Hematopoietic multipotent progenitor cell treated with erythropoietin and hydrocortisone succinate and interleukin-3 and kit ligand, for 17 days (in vitro differentiated cells): ENCODE measurements around the gene PCDHA7.
"Not testable (repeated sequence)": the region's sequence is repeated elsewhere in the genome, so short reads cannot be mapped to it uniquely, and the experiment has no call there.

Experiments used
- DNase-seq: peaks from one replicate; pipeline ENCODE4 v3.0.0-alpha.2; 2015; ENCODE audit warnings: low spot score

PCDHA7 gene

DNA sequence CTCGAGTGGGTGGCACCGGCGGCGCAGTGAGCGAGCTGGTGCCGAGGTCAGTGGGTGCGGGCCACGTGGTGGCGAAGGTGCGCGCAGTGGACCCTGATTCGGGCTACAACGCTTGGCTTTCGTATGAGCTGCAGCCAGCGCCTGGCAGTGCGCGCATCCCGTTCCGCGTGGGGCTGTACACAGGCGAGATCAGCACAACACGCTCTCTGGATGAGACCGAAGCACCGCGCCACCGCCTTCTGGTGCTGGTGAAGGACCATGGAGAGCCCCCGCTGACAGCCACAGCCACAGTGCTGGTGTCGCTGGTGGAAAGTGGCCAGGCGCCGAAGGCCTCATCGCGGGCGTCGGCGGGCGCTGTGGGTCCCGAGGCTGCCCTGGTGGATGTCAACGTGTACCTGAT, 10.6 kb upstream of the PCDHA7 start:
- DNase-seq, result no peak

DNA sequence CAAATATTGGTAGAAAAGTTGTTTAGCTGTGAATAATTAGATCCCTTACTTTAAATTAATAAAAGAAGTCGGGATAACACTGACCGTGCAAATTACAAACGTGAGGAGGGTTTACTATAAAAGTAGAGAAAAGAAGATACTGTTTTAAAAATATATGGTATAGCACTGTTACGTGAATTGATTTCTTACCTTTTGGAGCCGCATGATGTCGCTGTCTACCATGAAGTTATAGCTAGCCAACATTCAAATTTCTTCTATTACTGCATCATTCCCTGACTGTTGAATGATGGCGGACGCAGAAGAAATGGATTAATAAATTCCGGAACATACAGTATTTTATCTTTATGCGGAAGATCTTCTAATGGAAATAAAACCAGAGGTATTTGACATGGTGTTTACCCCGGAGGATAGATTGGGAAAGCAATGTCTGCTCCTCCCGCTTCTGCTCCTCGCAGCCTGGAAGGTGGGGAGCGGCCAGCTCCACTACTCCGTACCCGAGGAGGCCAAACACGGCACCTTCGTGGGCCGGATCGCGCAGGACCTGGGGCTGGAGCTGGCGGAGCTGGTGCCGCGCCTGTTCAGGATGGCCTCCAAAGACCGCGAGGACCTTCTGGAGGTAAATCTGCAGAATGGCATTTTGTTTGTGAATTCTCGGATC, 6.2 kb upstream of the PCDHA7 start, which contains the start of gene PCDHA6:
Gene PCDHA6, plus strand, starts transcription at position 257 of the 658 bp plus-strand sequence. Its CDS starts 132 bp downstream, at position 389.
- no peak for DNase-seq

DNA sequence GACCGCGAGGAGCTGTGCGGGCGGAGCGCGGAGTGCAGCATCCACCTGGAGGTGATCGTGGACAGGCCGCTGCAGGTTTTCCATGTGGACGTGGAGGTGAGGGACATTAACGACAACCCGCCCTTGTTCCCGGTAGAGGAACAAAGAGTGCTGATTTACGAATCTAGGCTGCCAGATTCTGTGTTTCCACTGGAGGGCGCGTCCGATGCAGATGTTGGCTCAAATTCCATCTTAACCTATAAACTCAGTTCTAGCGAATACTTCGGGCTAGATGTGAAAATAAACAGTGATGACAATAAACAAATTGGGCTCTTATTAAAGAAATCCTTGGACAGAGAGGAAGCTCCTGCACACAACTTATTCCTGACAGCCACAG, 5.7 kb upstream of the PCDHA7 start:
- DNase-seq, result no peak

DNA sequence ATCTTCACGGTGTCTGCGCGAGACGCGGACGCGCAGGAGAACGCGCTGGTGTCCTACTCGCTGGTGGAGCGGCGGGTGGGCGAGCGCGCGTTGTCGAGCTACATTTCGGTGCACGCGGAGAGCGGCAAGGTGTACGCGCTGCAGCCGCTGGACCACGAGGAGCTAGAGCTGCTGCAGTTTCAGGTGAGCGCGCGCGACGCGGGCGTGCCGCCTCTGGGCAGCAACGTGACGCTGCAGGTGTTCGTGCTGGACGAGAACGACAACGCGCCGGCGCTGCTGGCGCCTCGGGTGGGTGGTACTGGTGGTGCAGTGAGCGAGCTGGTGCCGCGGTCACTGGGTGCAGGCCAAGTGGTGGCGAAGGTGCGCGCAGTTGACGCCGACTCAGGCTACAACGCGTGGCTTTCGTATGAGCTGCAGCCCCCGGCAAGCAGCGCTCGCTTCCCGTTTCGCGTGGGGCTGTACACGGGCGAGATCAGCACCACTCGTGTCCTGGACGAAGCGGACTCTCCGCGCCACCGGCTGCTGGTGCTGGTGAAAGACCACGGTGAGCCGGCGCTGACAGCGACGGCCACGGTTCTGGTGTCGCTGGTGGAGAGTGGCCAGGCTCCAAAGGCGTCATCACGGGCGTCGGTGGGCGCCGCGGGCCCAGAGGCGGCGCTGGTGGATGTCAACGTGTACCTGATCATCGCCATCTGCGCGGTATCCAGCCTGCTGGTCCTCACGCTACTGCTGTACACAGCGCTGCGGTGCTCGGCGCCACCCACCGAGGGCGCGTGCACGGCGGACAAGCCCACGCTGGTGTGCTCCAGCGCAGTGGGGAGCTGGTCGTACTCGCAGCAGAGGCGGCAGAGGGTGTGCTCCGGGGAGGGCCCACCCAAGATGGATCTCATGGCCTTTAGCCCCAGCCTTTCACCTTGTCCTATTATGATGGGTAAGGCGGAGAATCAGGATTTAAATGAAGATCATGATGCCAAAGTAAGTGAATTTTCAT, 4.3 kb upstream of the PCDHA7 start:
- DNase-seq, result not testable (repeated sequence)

DNA sequence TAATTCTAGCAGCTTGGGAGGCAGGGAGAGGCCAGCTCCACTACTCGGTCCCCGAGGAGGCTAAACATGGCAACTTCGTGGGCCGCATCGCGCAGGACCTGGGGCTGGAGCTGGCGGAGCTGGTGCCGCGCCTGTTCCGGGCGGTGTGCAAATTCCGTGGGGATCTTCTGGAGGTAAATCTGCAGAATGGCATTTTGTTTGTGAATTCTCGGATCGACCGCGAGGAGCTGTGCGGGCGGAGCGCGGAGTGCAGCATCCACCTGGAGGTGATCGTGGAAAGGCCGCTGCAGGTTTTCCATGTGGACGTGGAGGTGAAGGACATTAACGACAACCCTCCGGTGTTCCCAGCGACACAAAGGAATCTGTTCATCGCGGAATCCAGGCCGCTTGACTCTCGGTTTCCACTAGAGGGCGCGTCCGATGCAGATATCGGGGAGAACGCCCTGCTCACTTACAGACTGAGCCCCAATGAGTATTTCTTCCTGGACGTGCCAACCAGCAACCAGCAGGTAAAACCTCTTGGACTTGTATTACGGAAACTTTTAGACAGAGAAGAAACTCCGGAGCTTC, 455 bp downstream of the PCDHA7 start:
- DNase-seq, result not testable (repeated sequence)

DNA sequence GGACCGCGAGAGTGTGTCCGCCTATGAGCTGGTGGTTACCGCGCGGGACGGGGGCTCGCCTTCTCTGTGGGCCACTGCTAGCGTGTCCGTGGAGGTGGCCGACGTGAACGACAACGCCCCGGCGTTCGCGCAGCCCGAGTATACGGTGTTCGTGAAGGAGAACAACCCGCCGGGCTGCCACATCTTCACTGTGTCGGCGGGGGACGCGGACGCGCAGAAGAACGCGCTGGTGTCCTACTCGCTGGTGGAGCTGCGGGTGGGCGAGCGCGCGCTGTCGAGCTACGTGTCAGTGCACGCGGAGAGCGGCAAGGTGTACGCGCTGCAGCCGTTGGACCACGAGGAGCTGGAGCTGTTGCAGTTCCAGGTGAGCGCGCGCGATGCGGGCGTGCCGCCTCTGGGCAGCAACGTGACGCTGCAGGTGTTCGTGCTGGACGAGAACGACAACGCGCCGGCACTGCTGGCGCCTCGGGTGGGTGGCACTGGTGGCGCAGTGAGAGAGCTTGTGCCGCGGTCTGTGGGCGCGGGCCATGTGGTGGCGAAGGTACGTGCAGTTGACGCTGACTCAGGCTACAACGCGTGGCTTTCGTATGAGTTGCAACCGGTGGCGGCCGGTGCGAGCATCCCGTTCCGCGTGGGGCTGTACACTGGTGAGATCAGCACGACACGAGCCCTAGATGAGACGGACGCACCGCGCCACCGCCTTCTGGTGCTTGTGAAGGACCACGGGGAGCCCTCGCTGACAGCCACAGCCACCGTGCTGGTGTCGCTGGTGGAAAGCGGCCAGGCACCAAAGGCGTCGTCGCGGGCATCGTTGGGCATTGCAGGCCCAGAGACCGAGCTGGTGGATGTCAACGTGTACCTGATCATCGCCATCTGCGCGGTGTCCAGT, 1.8 kb downstream of the PCDHA7 start:
- DNase-seq, result no peak

DNA sequence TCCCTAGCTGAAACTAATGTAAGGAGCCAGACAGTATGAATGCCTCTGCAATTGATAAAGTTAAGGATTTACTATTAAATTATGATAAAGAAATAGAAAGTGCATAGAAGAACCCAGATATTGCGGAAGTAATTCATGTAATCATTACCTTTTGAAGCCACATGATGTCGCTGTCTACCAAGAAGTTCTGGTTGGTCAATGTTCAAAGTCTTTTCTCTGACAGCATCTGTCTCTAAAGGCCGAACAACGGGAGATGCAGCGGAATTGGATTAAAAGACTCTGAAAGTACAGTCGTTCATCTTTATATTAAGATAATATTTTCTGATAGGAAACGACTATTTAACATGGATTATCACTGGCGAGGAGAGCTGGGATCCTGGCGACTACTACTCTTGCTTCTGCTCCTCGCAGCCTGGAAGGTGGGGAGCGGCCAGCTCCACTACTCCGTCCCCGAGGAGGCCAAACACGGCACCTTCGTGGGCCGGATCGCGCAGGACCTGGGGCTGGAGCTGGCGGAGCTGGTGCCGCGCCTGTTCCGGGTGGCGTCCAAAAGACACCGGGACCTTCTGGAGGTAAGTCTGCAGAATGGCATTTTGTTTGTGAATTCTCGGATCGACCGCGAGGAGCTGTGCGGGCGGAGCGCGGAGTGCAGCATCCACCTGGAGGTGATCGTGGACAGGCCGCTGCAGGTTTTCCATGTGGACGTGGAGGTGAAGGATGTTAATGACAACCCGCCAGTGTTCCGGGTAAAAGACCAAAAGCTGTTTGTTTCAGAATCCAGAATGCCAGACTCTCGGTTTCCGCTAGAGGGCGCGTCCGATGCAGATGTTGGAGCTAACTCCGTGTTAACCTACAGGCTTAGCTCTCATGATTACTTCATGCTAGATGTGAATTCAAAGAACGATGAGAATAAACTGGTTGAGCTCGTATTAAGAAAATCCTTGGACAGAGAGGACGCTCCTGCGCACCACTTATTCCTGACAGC, 7.2 kb downstream of the PCDHA7 start, which contains the start of gene PCDHA8:
Gene PCDHA8, plus strand, starts transcription at position 210 of the 985 bp plus-strand sequence. Its CDS starts 135 bp downstream, at position 345.
- DNase-seq, result no peak

DNA sequence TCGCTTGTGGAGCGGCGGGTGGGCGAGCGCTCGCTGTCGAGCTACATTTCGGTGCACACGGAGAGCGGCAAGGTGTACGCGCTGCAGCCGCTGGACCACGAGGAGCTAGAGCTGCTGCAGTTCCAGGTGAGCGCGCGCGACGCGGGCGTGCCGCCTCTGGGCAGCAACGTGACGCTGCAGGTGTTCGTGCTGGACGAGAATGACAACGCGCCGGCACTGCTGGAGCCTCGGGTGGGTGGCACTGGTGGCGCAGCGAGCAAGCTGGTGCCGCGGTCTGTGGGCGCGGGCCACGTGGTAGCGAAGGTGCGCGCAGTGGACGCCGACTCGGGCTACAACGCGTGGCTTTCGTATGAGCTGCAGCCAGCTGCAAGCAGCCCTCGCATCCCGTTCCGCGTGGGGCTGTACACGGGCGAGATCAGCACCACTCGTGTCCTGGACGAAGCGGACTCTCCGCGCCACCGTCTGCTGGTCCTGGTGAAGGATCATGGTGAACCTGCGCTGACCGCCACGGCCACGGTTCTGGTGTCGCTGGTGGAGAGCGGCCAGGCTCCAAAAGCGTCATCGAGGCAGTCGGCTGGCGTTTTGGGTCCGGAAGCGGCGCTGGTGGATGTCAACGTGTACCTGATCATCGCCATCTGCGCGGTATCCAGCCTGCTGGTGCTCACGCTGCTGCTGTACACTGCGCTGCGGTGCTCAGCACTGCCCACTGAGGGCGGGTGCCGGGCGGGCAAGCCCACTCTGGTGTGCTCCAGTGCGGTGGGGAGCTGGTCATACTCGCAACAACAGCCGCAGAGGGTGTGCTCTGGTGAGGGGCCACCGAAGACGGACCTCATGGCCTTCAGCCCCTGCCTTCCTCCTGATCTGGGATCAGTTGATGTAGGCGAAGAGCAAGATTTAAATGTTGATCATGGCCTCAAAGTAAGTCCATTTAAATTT, 9.0 kb downstream of the PCDHA7 start:
- DNase-seq, result no peak

DNA sequence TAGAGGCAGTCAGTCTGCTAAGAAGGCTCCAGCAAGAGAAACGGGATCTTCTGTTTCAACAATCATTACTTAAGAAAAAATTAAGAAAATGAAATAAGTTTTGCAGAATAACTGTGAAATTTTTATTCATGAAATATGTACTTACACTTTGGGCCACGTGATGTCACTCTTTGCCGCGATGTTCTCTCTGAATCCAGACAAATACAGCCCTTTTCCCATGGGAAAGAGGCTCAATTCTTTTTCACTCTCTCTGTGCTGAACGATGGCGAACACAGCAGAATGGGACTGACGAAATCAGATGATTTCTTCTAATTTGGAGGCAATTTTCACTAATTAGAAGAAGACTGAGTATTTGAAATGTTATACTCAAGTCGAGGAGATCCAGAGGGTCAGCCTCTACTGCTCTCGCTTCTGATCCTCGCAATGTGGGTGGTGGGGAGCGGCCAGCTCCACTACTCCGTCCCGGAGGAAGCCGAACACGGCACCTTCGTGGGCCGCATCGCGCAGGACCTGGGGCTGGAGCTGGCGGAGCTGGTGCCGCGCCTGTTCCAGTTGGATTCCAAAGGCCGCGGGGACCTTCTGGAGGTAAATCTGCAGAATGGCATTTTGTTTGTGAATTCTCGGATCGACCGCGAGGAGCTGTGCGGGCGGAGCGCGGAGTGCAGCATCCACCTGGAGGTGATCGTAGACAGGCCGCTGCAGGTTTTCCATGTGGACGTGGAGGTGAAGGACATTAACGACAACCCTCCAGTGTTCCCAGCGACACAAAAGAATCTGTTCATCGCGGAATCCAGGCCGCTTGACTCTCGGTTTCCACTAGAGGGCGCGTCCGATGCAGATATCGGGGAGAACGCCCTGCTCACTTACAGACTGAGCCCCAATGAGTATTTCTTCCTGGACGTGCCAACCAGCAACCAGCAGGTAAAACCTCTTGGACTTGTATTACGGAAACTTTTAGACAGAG, 14.4 kb downstream of the PCDHA7 start, which contains the start of gene PCDHA9:
Gene PCDHA9, plus strand, starts transcription at position 244 of the 964 bp plus-strand sequence. Its CDS starts 114 bp downstream, at position 358.
- DNase-seq, result not testable (repeated sequence)

DNA sequence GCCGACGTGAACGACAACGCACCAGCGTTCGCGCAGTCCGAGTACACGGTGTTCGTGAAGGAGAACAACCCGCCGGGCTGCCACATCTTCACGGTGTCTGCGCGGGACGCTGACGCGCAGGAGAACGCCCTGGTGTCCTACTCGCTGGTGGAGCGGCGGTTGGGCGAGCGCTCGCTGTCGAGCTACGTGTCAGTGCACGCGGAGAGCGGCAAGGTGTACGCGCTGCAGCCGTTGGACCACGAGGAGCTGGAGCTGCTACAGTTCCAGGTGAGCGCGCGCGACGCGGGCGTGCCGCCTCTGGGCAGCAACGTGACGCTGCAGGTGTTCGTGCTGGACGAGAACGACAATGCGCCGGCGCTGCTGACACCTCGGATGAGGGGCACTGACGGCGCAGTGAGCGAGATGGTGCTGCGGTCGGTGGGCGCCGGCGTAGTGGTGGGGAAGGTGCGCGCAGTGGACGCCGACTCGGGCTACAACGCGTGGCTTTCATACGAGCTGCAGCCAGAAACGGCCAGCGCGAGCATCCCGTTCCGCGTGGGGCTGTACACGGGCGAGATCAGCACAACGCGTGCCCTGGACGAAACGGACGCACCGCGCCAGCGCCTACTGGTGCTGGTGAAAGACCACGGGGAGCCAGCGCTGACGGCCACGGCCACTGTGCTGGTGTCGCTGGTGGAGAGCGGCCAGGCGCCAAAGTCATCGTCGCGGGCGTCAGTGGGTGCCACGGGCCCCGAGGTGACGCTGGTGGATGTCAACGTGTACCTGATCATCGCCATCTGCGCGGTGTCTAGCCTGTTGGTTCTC, 16.0 kb downstream of the PCDHA7 start:
- not testable (repeated sequence) for DNase-seq

DNA sequence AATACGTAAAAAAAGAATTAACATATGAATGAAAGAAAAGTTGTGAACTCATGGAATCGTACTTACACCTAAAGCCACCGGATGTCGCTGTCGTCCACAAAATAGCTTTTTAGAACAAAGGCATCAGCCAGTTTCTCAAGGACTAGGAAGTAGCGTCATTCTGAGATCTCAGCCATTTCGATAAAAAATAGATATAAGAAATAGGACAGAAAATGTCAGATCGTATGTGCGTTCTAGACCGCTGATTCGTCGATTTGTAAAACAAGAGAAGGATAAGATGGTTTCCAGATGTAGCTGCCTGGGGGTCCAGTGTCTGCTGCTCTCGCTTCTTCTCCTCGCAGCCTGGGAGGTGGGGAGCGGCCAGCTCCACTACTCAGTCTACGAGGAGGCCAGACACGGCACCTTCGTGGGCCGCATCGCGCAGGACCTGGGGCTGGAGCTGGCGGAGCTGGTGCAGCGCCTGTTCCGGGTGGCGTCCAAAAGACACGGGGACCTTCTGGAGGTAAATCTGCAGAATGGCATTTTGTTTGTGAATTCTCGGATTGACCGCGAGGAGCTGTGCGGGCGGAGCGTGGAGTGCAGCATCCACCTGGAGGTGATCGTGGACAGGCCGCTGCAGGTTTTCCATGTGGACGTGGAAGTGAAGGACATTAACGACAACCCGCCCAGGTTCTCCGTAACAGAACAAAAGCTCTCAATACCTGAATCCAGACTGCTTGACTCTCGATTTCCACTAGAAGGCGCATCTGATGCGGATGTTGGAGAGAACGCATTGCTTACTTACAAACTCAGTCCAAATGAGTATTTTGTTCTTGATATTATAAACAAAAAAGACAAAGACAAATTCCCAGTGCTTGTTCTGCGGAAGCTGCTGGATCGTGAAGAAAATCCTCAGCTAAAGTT, 22.0 kb downstream of the PCDHA7 start, which contains the start of gene PCDHA10:
Gene PCDHA10, plus strand, starts transcription at position 126 of the 903 bp plus-strand sequence. Its CDS starts 152 bp downstream, at position 278.
- no peak for DNase-seq

DNA sequence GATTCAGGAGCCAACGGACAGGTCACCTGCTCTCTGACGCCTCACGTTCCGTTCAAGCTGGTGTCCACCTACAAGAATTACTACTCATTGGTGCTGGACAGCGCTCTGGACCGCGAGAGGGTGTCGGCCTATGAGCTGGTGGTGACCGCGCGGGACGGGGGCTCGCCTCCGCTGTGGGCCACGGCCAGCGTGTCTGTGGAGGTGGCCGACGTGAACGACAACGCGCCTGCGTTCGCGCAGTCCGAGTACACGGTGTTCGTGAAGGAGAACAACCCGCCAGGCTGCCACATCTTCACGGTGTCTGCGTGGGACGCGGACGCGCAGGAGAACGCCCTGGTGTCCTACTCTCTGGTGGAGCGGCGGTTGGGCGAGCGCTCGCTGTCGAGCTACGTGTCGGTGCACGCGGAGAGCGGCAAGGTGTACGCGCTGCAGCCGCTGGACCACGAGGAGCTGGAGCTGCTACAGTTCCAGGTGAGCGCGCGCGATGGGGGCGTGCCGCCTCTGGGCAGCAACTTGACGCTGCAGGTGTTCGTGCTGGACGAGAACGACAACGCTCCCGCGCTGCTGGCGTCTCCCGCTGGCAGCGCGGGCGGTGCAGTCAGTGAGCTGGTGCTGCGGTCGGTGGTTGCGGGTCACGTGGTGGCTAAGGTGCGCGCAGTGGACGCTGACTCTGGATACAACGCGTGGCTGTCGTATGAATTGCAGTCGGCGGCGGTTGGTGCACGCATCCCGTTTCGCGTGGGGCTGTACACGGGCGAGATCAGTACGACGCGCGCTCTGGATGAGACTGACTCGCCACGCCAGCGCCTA, 23.3 kb downstream of the PCDHA7 start:
- DNase-seq, result no peak

DNA sequence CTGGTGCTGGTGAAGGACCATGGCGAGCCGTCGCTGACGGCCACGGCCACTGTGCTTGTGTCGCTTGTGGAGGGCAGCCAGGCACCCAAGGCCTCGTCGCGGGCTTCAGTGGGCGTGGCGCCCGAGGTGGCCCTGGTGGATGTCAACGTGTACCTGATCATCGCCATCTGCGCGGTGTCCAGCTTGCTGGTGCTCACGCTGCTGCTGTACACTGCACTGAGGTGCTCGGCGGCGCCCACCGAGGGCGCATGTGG, 23.8 kb downstream of the PCDHA7 start:
- no peak for DNase-seq

DNA sequence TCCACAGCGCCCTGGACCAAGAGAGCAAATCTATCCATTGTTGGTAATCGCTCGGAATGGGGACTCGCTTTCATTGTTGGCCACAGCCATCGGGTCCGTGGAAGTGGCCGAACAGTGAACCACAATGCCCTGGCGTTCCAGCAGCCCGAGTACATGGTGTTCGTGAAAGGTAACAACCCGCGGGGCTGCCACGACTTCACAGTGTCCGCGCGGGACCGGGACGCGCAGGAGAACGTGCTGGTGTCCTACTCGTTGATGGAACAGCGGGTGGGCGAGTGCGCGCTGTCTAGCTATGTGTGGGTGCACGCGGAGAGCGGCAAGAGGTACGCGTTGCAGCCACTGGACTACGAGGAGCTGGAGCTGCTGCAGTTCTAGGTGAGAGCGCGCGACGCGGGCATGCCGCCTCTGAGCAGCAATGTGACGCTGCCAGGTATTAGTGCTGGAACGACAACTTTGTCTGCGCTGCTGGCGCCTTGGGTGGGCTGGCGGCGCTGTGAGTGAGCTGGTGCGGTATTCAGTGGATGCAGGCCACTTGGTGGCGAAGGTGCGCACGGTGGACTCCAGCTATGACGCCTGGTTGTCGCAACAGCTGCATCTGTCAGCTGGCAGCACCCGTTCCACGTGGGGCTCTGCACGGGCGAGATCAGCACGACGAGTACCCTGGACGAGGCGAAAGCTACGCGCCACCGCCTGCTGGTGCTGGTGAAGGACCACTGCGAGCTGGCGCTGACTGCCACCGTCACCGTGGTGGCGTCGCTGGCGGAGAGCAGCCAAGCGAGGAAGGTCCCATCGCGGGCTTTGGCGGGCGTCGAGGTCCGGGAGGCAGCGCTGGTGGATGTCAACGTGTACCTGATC, 28.6 kb downstream of the PCDHA7 start:
- DNase-seq, result no peak
